ENCODE measurements around the gene SLC19A3.

GRCh38 chr2:227696990-227697679 is 20.7 kb downstream of the SLC19A3 start:
- TF ChIP-seq CTCF (IDR thresholded peaks at IDR 0.05), result no peak
- no peak for TF ChIP-seq POLR2A (IDR thresholded peaks at IDR 0.05)
- TF ChIP-seq POLR2AphosphoS5 (IDR thresholded peaks at IDR 0.05), result no peak
- no peak for TF ChIP-seq EP300 (IDR thresholded peaks at IDR 0.05)
